Stimulated activated CD8-positive, alpha-beta memory T cell treated with anti-CD3 and anti-CD28 coated beads, Interleukin-7, amount 100 ng/mL, for 4 hours (primary cell): Measurements from ENCODE around the gene VCPKMT.
A peak's percentile ranks its signal among the peaks of the same experiment; 100 is the strongest.

Experiments
- DNase-seq, 2 donors: peaks; one replicate each; pipeline ENCODE4 v3.0.0-alpha.2; 2020; ENCODE audit warnings: low read depth in 2 of 2

VCPKMT gene

GRCh38 chr14:50067723-50068495, 48.5 kb downstream of the VCPKMT start:
- no peak for DNase-seq

- DNase-seq = no peak
Measured at GRCh38 chr14:50065583-50065982, 50.8 kb downstream of the VCPKMT start.

- DNase-seq = peak; percentile 45 to 65
Measured at GRCh38 chr14:50064993-50065392, 51.4 kb downstream of the VCPKMT start.

GRCh38 chr14:50063876-50064420, 52.4 kb downstream of the VCPKMT start:
- DNase-seq = no peak

- peak; percentile 73 to 86 for DNase-seq
Measured at GRCh38 chr14:50062438-50063085, 53.8 kb downstream of the VCPKMT start.

- DNase-seq = peak in 1 of 2 donors; percentile 56
Measured at GRCh38 chr14:50061664-50062437, 54.5 kb downstream of the VCPKMT start.

GRCh38 chr14:50060871-50061663, 55.3 kb downstream of the VCPKMT start:
- peak; percentile 56 to 64 for DNase-seq

- no peak for DNase-seq
Measured at GRCh38 chr14:50059763-50060616, 56.4 kb downstream of the VCPKMT start.
